K562 (cell line): ENCODE data around the gene DRAXIN. TPM values are rescaled to one million over a fixed set of nuclear protein-coding genes. Genes with fewer than 3 reads are reported as not detected.

Source experiments
- CBFA2T2 ChIP-seq: fragments of 450-650 bp; conservative IDR thresholded peaks from 2 replicates; pipeline ENCODE4 v1.6.1; 2017; ENCODE audit warnings: mild to moderate bottlenecking
- DMBX1 ChIP-seq: fragments of 250-450 bp; sonication (Bioruptor Pico); IDR thresholded peaks from 2 replicates; pipeline ENCODE4 v1.8.0; 2022; ENCODE audit warnings: inconsistent platforms, mild to moderate bottlenecking, moderate library complexity, borderline replicate concordance
- E2F3 ChIP-seq: fragments of 250-450 bp; sonication (Bioruptor Pico); IDR thresholded peaks from 2 replicates; pipeline ENCODE4 v1.4.0; 2020; ENCODE audit warnings: mild to moderate bottlenecking
- GATAD2A ChIP-seq: fragments of 450-650 bp; IDR thresholded peaks from 2 replicates; pipeline ENCODE4 v1.6.1; 2017
- IFI16 ChIP-seq: fragments of 250-450 bp; sonication (Bioruptor Pico); IDR thresholded peaks from 2 replicates; pipeline ENCODE4 v2.1.2; 2022; ENCODE audit warnings: mild to moderate bottlenecking, inconsistent platforms
- KAT8 ChIP-seq: fragments of 450-650 bp; IDR thresholded peaks from 2 replicates; pipeline ENCODE4 v1.6.1; 2016; ENCODE audit warnings: low read depth, mild to moderate bottlenecking
- NR2C1 ChIP-seq, 2 experiments: fragments of 450-650 bp; IDR thresholded peaks; 2 replicates each; pipeline ENCODE4 v1.6.1; 2017; ENCODE audit warnings: mild to moderate bottlenecking in 2 of 2, antibody characterized with exemption in 1 of 2, inconsistent platforms in 1 of 2, missing compliant biosample characterization in 1 of 2, missing genetic modification characterization in 1 of 2
- PRPF4 ChIP-seq: fragments of 200-400 bp; formaldehyde crosslinking; IDR thresholded peaks from one replicate; pipeline ENCODE4 v1.6.1; 2017; ENCODE audit warnings: low read length, low read depth, mild to moderate bottlenecking; ENCODE audit not compliant: insufficient read depth, poor library complexity, severe bottlenecking
- PTTG1 ChIP-seq: fragments of 450-650 bp; IDR thresholded peaks from 2 replicates; pipeline ENCODE4 v1.6.1; 2016; ENCODE audit warnings: low read depth, mild to moderate bottlenecking, missing genetic modification characterization, missing compliant biosample characterization
- RFX7 ChIP-seq: fragments of 250-450 bp; sonication (Bioruptor Pico); IDR thresholded peaks from 2 replicates; pipeline ENCODE4 v1.5.1; 2021; ENCODE audit warnings: mild to moderate bottlenecking
- SMC3 ChIP-seq: conservative IDR thresholded peaks from 2 replicates; pipeline ENCODE4 v1.6.1; 2011; ENCODE audit warnings: low read depth, low read length, improper control_type of control experiment; ENCODE audit not compliant: insufficient read depth
- ZNF12 ChIP-seq: sonication (generic); formaldehyde crosslinking; IDR thresholded peaks from 2 replicates; pipeline ENCODE4 v1.4.0; 2020; ENCODE audit warnings: mild to moderate bottlenecking, missing genetic modification reagents
- ZNF445 ChIP-seq: fragments of 250-450 bp; sonication (Bioruptor Pico); IDR thresholded peaks from 2 replicates; pipeline ENCODE4 v1.4.0; 2020; ENCODE audit warnings: low read depth, mild to moderate bottlenecking, moderate library complexity
- ZNF778 ChIP-seq: fragments of 450-650 bp; formaldehyde crosslinking; IDR thresholded peaks from 2 replicates; pipeline ENCODE4 v1.4.0; 2020; ENCODE audit warnings: mild to moderate bottlenecking, moderate library complexity
- polyA plus RNA-seq, 8 experiments: library from polyadenylated mRNA; depleted of rRNA in 4 of 8; stranded (reverse) in 5 of 8; unstranded in 3 of 8; fragments of >200 nt; fragmentation: Nextera tagmentation in 2 of 8; fragmentation: Illumina TruSeq in 1 of 8; extraction: Ambion mirVana in 2 of 8; extraction: Trizol in 1 of 8; gene quantifications; 2 replicates each; pipeline versions ENCODE4 v1.2.1 to v1.2.3, GENCODE V29; 2011 to 2014; ENCODE audit warnings: inconsistent platforms in 1 of 8, missing spikeins in 1 of 8
- total RNA-seq, 7 experiments: library from RNA; depleted of rRNA in 6 of 7; stranded (reverse); fragments of >200 nt in 6 of 7; fragmentation: Illumina TruSeq in 2 of 7; extraction: Trizol in 2 of 7; gene quantifications; 2 replicates each; pipeline versions ENCODE4 v1.2.1 to v1.2.3, GENCODE V29; 2011 to 2021; ENCODE audit warnings: low replicate concordance in 1 of 7
- TF ChIP-seq, protein P1 (sequence below), 2 experiments: fragments of 450-650 bp in 1 of 2; IDR thresholded peaks; 2 replicates each; pipeline ENCODE4 v1.6.1; 2011 to 2017; ENCODE audit warnings: low read depth in 2 of 2, antibody characterized with exemption in 1 of 2, borderline replicate concordance in 1 of 2, low read length in 1 of 2, mild to moderate bottlenecking in 1 of 2, mixed read lengths in 1 of 2; ENCODE audit not compliant: control insufficient read depth in 1 of 2
- TF ChIP-seq, protein P2 (sequence below): fragments of 450-650 bp; IDR thresholded peaks from 2 replicates; pipeline ENCODE4 v1.6.1; 2017; ENCODE audit warnings: antibody characterized with exemption, mild to moderate bottlenecking
- TF ChIP-seq, protein P3 (sequence below): fragments of 250-450 bp; sonication (Bioruptor Pico); IDR thresholded peaks from 2 replicates; pipeline ENCODE4 v1.5.0; 2021; ENCODE audit warnings: mild to moderate bottlenecking, moderate library complexity

DRAXIN gene
- total and polyA plus RNA-seq, 9 of the 15 experiments (the other 6 are each of a cell fraction or from before 2014, with no cell fraction given) = 0.01 to 0.04 (median 0.01) TPM; not detected in 6

DNA sequence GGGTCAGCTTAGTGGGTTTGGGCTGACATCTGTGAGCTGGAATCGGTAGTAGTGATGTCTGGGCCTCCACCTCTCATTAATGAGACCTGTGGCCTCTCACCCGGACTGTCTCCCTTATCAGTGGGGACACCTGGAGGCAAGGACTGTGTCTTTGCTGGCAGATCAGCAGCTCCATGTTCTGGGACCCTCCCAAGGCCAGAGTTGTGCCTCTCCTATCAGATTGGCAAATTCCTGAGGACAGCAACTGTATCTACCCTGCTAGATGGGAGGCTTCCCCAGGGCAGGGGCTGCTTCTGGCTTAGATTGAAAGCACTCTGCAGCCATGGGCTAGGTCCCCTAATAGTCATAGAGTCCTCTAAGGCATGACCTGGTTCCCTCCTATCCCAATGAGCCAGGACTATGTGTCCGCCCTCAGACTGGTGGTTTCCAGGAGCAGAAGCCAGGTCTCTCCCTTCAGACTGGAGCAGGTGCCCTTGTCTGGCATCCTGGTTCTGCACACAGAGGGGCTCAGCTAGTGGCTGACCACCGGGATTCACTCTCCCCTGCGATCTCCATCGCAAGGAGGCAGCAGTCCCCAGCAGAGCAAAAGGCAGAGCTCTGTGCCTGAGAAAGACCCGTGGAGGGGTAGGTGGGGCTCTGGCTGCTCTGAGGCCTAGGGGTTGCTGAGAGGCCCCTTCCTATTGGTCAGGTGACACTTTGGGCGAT is 5.8 kb downstream of the DRAXIN start (continued):
- TF ChIP-seq, protein P1, sequence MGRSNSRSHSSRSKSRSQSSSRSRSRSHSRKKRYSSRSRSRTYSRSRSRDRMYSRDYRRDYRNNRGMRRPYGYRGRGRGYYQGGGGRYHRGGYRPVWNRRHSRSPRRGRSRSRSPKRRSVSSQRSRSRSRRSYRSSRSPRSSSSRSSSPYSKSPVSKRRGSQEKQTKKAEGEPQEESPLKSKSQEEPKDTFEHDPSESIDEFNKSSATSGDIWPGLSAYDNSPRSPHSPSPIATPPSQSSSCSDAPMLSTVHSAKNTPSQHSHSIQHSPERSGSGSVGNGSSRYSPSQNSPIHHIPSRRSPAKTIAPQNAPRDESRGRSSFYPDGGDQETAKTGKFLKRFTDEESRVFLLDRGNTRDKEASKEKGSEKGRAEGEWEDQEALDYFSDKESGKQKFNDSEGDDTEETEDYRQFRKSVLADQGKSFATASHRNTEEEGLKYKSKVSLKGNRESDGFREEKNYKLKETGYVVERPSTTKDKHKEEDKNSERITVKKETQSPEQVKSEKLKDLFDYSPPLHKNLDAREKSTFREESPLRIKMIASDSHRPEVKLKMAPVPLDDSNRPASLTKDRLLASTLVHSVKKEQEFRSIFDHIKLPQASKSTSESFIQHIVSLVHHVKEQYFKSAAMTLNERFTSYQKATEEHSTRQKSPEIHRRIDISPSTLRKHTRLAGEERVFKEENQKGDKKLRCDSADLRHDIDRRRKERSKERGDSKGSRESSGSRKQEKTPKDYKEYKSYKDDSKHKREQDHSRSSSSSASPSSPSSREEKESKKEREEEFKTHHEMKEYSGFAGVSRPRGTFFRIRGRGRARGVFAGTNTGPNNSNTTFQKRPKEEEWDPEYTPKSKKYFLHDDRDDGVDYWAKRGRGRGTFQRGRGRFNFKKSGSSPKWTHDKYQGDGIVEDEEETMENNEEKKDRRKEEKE (IDR thresholded peaks at IDR 0.05; ENCODE audit: borderline replicate concordance in 1 of 2, control insufficient read depth in 1 of 2, low read depth in 2 of 2, low read length in 1 of 2) = no peak
- TF ChIP-seq ZNF445 (no peak), IFI16 (no peak), KAT8 (no peak), RFX7 (CRISPR knock-in tag) (no peak), DMBX1 (CRISPR knock-in tag) (no peak), ZNF778 (CRISPR knock-in tag) (no peak), PRPF4 (no peak), ZNF12 (no peak), SMC3 (no peak), CBFA2T2 (peak; percentile 86), E2F3 (CRISPR knock-in tag) (no peak), PTTG1 (tag) (no peak), GATAD2A (no peak), NR2C1 (IDR thresholded peaks at IDR 0.05) (peak; percentile 22; the same call in 1 of the 2 replicates), NR2C1 (tag; IDR thresholded peaks at IDR 0.05) (no peak)
- TF ChIP-seq, protein P2, sequence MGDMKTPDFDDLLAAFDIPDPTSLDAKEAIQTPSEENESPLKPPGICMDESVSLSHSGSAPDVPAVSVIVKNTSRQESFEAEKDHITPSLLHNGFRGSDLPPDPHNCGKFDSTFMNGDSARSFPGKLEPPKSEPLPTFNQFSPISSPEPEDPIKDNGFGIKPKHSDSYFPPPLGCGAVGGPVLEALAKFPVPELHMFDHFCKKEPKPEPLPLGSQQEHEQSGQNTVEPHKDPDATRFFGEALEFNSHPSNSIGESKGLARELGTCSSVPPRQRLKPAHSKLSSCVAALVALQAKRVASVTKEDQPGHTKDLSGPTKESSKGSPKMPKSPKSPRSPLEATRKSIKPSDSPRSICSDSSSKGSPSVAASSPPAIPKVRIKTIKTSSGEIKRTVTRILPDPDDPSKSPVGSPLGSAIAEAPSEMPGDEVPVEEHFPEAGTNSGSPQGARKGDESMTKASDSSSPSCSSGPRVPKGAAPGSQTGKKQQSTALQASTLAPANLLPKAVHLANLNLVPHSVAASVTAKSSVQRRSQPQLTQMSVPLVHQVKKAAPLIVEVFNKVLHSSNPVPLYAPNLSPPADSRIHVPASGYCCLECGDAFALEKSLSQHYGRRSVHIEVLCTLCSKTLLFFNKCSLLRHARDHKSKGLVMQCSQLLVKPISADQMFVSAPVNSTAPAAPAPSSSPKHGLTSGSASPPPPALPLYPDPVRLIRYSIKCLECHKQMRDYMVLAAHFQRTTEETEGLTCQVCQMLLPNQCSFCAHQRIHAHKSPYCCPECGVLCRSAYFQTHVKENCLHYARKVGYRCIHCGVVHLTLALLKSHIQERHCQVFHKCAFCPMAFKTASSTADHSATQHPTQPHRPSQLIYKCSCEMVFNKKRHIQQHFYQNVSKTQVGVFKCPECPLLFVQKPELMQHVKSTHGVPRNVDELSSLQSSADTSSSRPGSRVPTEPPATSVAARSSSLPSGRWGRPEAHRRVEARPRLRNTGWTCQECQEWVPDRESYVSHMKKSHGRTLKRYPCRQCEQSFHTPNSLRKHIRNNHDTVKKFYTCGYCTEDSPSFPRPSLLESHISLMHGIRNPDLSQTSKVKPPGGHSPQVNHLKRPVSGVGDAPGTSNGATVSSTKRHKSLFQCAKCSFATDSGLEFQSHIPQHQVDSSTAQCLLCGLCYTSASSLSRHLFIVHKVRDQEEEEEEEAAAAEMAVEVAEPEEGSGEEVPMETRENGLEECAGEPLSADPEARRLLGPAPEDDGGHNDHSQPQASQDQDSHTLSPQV = no peak
- TF ChIP-seq, protein P3, sequence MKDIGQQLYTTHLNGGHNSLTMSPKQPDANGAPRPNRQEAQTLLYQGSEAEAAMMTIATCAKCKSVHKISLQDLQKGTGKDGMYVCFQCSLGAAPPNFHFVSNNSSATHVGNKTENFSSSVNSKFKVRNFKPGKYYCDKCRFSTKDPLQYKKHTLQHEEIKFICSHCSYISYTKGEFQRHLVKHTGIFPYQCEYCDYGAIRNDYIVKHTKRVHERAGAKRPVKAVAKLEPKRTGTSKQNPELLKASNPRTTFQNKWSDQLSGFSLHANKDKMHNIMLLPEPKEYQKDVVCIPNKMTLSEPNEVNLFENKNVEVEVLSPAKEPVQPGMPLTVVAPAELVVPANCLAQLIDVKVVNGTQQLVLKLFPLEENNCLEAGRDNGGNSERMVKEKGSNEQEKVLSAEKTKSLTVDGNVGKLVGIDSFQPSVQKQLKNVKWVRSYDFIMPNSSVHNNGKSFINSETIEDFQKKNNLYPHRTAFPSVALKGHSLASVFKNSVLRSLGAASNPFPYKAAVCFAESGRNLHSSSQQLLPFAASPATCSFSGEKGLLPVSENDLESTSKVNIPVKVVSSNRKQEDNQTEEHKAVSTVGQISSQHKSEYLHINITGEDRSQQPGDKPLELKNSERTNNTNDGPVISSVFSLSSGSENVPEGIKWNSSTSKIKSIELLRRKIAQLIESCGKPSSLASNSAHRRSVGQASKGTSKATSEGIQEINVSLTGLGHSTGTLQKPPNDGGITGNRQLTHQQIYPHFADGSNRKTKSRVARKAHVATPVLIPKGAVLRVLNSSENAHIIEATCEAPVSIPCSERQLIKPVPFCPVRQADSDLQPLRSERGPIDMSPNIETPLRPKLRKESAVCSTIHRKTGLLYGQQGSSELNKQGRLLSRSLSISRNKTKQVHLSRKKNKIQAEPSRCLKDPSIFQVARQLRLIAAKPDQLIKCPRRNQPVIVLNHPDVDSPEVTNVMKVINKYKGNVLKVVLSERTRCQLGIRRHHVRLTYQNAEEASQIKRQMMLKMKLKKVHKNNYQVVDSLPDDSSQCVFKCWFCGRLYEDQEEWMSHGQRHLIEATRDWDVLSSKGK (CRISPR knock-in tag) = no peak
